K562 (cell line): ENCODE data around the gene TRNAU1AP. TPM values are rescaled to one million over a fixed set of nuclear protein-coding genes. Genes with fewer than 3 reads are reported as not detected.

Experiments used
- CHD2 ChIP-seq: IDR thresholded peaks from 2 replicates; pipeline ENCODE4 v1.6.1; 2011; ENCODE audit warnings: low read depth, low read length
- DMBX1 ChIP-seq: fragments of 250-450 bp; sonication (Bioruptor Pico); IDR thresholded peaks from 2 replicates; pipeline ENCODE4 v1.8.0; 2022; ENCODE audit warnings: inconsistent platforms, mild to moderate bottlenecking, moderate library complexity, borderline replicate concordance
- E2F8 ChIP-seq: fragments of 450-650 bp; IDR thresholded peaks from 2 replicates; pipeline ENCODE4 v1.7.1; 2018; ENCODE audit warnings: mild to moderate bottlenecking, low read depth; ENCODE audit not compliant: partially characterized antibody
- FOXK2 ChIP-seq, 2 experiments: fragments of 450-650 bp; IDR thresholded peaks in 1 of 2; conservative IDR thresholded peaks in 1 of 2; 2 replicates each; pipeline ENCODE4 v1.6.1; 2016; ENCODE audit warnings: low read depth in 2 of 2, mild to moderate bottlenecking in 1 of 2
- GTF2F1 ChIP-seq: IDR thresholded peaks from 2 replicates; pipeline ENCODE4 v1.6.1; 2011; ENCODE audit warnings: low read depth, low read length, improper control_type of control experiment
- MTA2 ChIP-seq: fragments of 450-650 bp; IDR thresholded peaks from 2 replicates; pipeline ENCODE4 v1.6.1; 2016; ENCODE audit warnings: low read depth
- MYBL2 ChIP-seq, 2 experiments: fragments of 450-650 bp in 1 of 2; sonication (generic) in 1 of 2; formaldehyde crosslinking in 1 of 2; IDR thresholded peaks; 2 replicates each; pipeline versions ENCODE4 v1.6.1 to v1.8.1; 2017 to 2022; ENCODE audit warnings: borderline replicate concordance in 1 of 2, inconsistent platforms in 1 of 2, low read depth in 1 of 2, mild to moderate bottlenecking in 1 of 2, missing genetic modification reagents in 1 of 2, moderate library complexity in 1 of 2
- NR1H2 ChIP-seq: sonication (generic); formaldehyde crosslinking; IDR thresholded peaks from 2 replicates; pipeline ENCODE4 v1.4.0; 2020; ENCODE audit warnings: mild to moderate bottlenecking, missing genetic modification reagents
- PATZ1 ChIP-seq: fragments of 250-450 bp; sonication (Bioruptor Pico); IDR thresholded peaks from 2 replicates; pipeline ENCODE4 v1.5.0; 2020; ENCODE audit warnings: mild to moderate bottlenecking, borderline replicate concordance
- PHF20 ChIP-seq: fragments of 450-650 bp; IDR thresholded peaks from 2 replicates; pipeline ENCODE4 v1.6.1; 2018; ENCODE audit not compliant: partially characterized antibody
- PTTG1 ChIP-seq: fragments of 450-650 bp; IDR thresholded peaks from 2 replicates; pipeline ENCODE4 v1.6.1; 2016; ENCODE audit warnings: low read depth, mild to moderate bottlenecking, missing genetic modification characterization, missing compliant biosample characterization
- SMAD1 ChIP-seq: fragments of 150-350 bp; IDR thresholded peaks from 2 replicates; pipeline ENCODE4 v1.6.1; 2014; ENCODE audit warnings: low read length, low read depth; ENCODE audit not compliant: partially characterized antibody
- TCF3 ChIP-seq: sonication (generic); formaldehyde crosslinking; IDR thresholded peaks from 2 replicates; pipeline ENCODE4 v1.4.0; 2020; ENCODE audit warnings: mild to moderate bottlenecking, missing genetic modification reagents
- TCF7 ChIP-seq: sonication (generic); IDR thresholded peaks from 2 replicates; pipeline ENCODE4 v1.6.1; 2016; ENCODE audit warnings: antibody characterized with exemption, borderline replicate concordance
- TEAD1 ChIP-seq, 2 experiments: fragments of 450-650 bp in 1 of 2; sonication (generic) in 1 of 2; formaldehyde crosslinking; IDR thresholded peaks; 2 replicates each; pipeline versions ENCODE4 v1.4.0 to v1.8.0; 2020 to 2022; ENCODE audit warnings: mild to moderate bottlenecking in 2 of 2, missing genetic modification reagents in 1 of 2
- ZBTB12 ChIP-seq: fragments of 250-450 bp; sonication (Bioruptor Pico); IDR thresholded peaks from 2 replicates; pipeline ENCODE4 v1.4.0; 2020
- ZFPM2 ChIP-seq: fragments of 250-450 bp; sonication (Bioruptor Pico); IDR thresholded peaks from 2 replicates; pipeline ENCODE4 v1.5.1; 2022; ENCODE audit warnings: mild to moderate bottlenecking
- ZNF175 ChIP-seq: fragments of 200-800 bp; sonication (Bioruptor generic); IDR thresholded peaks from 2 replicates; pipeline ENCODE4 v1.6.1; 2016; ENCODE audit warnings: low read depth, mild to moderate bottlenecking, missing genetic modification characterization, missing compliant biosample characterization
- ZNF24 ChIP-seq: fragments of 450-650 bp; IDR thresholded peaks from 2 replicates; pipeline ENCODE4 v1.6.1; 2016
- ZNF583 ChIP-seq: fragments of 250-450 bp; sonication (Bioruptor Pico); IDR thresholded peaks from 2 replicates; pipeline ENCODE4 v1.4.0; 2020
- ZNF699 ChIP-seq: fragments of 250-450 bp; sonication (Bioruptor Pico); IDR thresholded peaks from 2 replicates; pipeline ENCODE4 v1.8.0; 2021; ENCODE audit warnings: mild to moderate bottlenecking, moderate library complexity; ENCODE audit not compliant: insufficient replicate concordance
- polyA plus RNA-seq, 8 experiments: library from polyadenylated mRNA; depleted of rRNA in 4 of 8; stranded (reverse) in 5 of 8; unstranded in 3 of 8; fragments of >200 nt; fragmentation: Nextera tagmentation in 2 of 8; fragmentation: Illumina TruSeq in 1 of 8; extraction: Ambion mirVana in 2 of 8; extraction: Trizol in 1 of 8; gene quantifications; 2 replicates each; pipeline versions ENCODE4 v1.2.1 to v1.2.3, GENCODE V29; 2011 to 2014; ENCODE audit warnings: inconsistent platforms in 1 of 8, missing spikeins in 1 of 8
- total RNA-seq, 7 experiments: library from RNA; depleted of rRNA in 6 of 7; stranded (reverse); fragments of >200 nt in 6 of 7; fragmentation: Illumina TruSeq in 2 of 7; extraction: Trizol in 2 of 7; gene quantifications; 2 replicates each; pipeline versions ENCODE4 v1.2.1 to v1.2.3, GENCODE V29; 2011 to 2021; ENCODE audit warnings: low replicate concordance in 1 of 7

The TRNAU1AP gene
- total and polyA plus RNA-seq, 9 of the 15 experiments (the other 6 are each of a cell fraction or from before 2014, with no cell fraction given) = 34.9 to 110 (median 46.3) TPM

- TF ChIP-seq E2F8 (peak; percentile 13), FOXK2 (conservative IDR thresholded peaks at IDR 0.05 in 1 of 2, IDR thresholded peaks at IDR 0.05 in 1 of 2; ENCODE audit: low read depth in 2 of 2) (peak; percentile 80 to 83; a peak in 3 of 4 replicates), PHF20 (peak; percentile 20), ZNF24 (peak; percentile 46), TEAD1 (CRISPR knock-in tag; IDR thresholded peaks at IDR 0.05) (peak in 1 of 2 experiments; percentile 31; a peak in 2 of 4 replicates), TCF3 (CRISPR knock-in tag) (0 out of 2 replicates have a peak, but pooled peaks have one; percentile 2), NR1H2 (CRISPR knock-in tag) (0 out of 2 replicates have a peak, but pooled peaks have one; percentile 71), ZNF175 (CRISPR knock-in tag) (peak; percentile 67), DMBX1 (CRISPR knock-in tag) (peak; percentile 40), SMAD1 (peak; percentile 78), PATZ1 (peak; percentile 90), ZFPM2 (CRISPR knock-in tag) (no peak), GTF2F1 (peak; percentile 27; the same call in 1 of the 2 replicates), ZBTB12 (CRISPR knock-in tag) (no peak), TCF7 (no peak), MYBL2 (IDR thresholded peaks at IDR 0.05; ENCODE audit: low read depth) (peak; percentile 78; the same call in 1 of the 2 replicates), MYBL2 (CRISPR knock-in tag; IDR thresholded peaks at IDR 0.05; ENCODE audit: borderline replicate concordance) (peak; percentile 82; the same call in 1 of the 2 replicates), ZNF699 (no peak), MTA2 (no peak), CHD2 (0 out of 2 replicates have a peak, but pooled peaks have one; percentile 48), PTTG1 (tag) (no peak), ZNF583 (CRISPR knock-in tag) (peak; percentile 45; the same call in 1 of the 2 replicates)
Measured at GRCh38 chr1:28518000-28518744, 34.7 kb upstream of the TRNAU1AP start (continued).
